ACHN (cell line): ENCODE results near the gene CYP2J2.
"Not testable (repeated sequence)": the region's sequence is repeated elsewhere in the genome, so short reads cannot be mapped to it uniquely, and the experiment has no call there.

Experiments
- DNase-seq: peaks from one replicate; pipeline ENCODE4 v3.0.0-alpha.2; 2015
- in situ Hi-C: cut with HindIII; loops from 2 replicates; pipeline ENCODE4 v1.10.0; 2017; ENCODE audit warnings: low sequenced_read_pairs, low pct_ligation_motif_present, low pct_unique_long_range_greater_than_20kb

Gene CYP2J2

GRCh38 chr1:59879996-59880505, 46.5 kb downstream of the CYP2J2 start:
- in situ Hi-C loops, result no loop called here
- DNase-seq, result no peak

DNA sequence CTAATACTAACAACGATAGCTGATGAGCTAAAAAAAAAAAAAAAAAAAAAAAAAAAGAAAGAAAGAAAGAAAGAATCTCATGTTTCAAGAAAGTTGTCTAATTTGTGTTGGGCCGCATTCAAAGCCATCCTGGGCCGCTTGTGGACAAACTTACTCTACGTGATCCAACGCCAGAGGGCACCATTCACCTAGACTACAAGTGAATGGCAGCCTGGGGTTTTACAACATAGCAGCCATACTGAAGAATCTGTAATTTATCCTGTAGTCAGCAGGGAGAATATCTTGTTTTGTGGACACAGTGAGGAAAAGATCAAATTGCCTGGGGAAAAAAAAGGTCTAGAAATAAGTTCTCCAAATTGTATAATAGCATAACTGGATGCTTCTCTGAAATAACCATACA, 47.0 kb downstream of the CYP2J2 start:
- peak; percentile 64 for DNase-seq
- in situ Hi-C loops, result no loop called here

GRCh38 chr1:59878370-59878769, 48.2 kb downstream of the CYP2J2 start:
- DNase-seq, result no peak
- in situ Hi-C loops, result no loop called here

- in situ Hi-C loops, result no loop called here
- DNase-seq, result no peak
Observed at GRCh38 chr1:59877108-59877682, 49.4 kb downstream of the CYP2J2 start.

GRCh38 chr1:59871746-59872145, 54.8 kb downstream of the CYP2J2 start:
- DNase-seq, result no peak
- in situ Hi-C loops, result no loop called here

GRCh38 chr1:59866462-59866861, 60.1 kb downstream of the CYP2J2 start:
- in situ Hi-C loops, result no loop called here
- no peak for DNase-seq

- no peak for DNase-seq
- in situ Hi-C loops, result no loop called here
Observed at GRCh38 chr1:59857679-59858354, 68.8 kb downstream of the CYP2J2 start.

- DNase-seq, result no peak
- in situ Hi-C loops, result no loop called here
Observed at GRCh38 chr1:59856725-59857338, 69.7 kb downstream of the CYP2J2 start.

DNA sequence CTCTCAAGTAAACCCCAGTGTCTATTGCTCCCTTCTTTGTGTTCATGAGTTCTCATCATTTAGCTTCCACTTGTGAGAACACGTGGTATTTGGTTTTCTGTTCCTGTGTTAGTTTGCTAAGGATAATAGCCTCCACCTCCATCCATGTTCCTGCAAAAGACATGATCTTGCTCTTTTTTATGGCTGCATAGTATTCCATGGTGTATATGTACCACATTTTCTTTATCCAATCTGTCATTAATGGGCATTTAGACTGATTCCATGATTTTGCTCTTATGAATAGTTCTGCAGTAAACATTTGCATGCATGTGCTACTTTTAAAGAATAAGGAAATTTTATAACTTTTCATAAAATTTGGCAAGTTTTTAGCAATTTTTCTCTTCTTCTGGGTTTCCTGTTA, 71.3 kb downstream of the CYP2J2 start:
- DNase-seq, in situ Hi-C loops: not testable (repeated sequence)

DNA sequence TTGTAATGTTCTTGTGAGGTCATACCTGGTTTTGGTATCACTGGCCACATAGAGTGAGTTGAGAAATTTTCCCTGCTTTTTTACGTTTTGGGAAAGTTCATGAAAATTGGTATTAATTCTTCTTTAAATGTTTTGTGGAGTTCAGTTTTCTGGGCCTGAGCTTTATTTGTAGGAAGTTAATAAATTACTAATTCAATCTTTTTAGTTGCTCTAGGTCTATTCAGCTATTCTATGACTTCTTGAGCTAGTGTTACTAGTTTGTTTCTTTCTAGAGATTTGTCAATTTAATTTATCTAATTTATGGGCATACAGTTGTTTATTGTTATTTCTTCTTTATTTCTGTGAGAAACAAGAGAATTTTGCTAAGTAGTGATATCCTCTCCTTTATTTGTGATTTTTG, 74.5 kb downstream of the CYP2J2 start:
- no peak for DNase-seq
- in situ Hi-C loops, result no loop called here

GRCh38 chr1:59846895-59847282, 79.7 kb downstream of the CYP2J2 start:
- in situ Hi-C loops, result no loop called here
- no peak for DNase-seq

DNA sequence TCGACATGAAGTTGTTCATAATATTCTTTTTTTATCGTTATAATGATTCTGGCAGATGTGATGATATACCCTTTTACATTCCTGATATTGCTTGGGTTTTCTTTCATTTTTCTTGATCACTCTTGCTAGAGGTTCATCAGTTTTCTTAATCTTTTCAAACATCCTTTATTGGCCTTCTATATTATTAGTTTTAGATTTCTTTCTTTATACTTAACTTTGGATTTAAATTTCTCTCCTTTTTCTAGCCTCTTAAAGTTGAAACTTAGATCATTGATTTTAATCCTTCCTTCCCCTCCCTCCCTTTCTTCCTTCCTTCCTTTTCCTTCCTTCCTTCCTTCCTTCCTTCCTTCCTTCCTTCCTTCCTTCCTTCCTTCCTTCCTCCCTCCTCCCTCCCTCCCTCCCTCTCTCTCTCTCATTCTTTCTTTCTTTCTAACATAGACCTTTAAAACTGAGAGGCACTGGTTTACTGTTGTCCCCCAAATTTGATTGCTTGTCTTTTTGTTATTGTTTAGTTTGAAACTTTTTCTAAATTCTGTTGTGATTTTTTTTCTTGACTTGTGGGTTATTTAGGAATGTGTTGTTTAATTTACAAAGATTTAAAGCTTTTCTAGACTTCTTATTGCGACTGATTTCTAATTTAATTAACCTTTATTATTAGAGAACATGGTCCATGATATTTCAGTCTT, 80.2 kb downstream of the CYP2J2 start:
- DNase-seq, result no peak
- in situ Hi-C loops, result no loop called here

DNA sequence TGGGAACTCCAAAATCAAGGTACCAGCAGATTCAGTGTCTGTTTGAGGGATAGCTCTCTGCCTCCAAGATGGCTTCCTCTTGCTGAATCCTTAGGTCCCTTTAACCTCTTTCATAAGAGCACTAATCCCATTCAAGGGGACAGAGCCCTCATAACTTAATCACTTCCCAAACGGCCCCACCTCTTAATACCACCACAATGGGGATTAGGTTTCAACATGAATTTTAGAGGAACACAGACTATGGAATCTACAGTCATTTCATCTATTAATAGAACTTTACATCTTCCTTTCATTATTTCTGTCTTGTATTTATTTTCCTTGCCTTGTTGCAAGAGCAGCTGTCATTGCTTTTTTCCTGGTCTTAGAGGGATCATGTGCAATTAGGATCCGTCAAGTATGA, 81.5 kb downstream of the CYP2J2 start:
- in situ Hi-C loops, result no loop called here
- no peak for DNase-seq
